ENCODE measurements around the gene HIF1A.
A peak's percentile ranks its signal among the peaks of the same experiment; 100 is the strongest.
"Not testable (repeated sequence)": the region's sequence is repeated elsewhere in the genome, so short reads cannot be mapped to it uniquely, and the experiment has no call there.

The HIF1A gene

DNA sequence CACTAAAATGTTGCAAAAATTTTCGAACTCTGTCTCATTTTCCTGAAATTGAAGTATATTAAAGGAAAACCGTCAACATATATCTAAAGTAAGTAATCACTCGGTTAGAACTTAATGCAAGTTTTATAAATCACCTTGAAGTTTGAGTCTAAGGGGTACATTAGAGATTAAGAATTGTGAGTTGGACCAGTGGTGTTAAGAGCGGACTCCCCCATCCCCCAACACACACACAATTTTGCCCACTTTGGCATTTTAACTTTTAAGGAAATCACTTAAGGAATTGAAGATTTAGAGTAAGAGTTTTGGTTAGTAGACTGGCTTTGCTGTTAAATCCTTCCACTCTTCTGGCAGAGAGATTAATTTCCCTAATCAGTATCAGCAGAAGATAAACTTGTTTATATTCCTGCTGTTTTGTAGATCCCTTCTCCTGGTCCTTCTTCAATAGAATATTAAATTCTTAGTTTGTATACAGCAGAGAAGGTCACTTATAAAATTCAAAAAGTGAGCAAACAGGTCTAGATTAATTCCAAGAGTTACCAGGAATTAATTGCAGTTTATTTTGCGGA is 1.5 kb downstream of the HIF1A start:
- Histone ChIP-seq H3K36me3 (ENCODE audit: control insufficient read depth, insufficient read depth, low read length) (no peaks in the 10 kb centered on the region; the same call in 1 of the 2 replicates), H3K27ac (ENCODE audit: low read depth, low read length) (peak overlapping the region; percentile 98), H3K9ac (ENCODE audit: low read depth, low read length) (peak overlapping the region; percentile 89), H3K9me3 (ENCODE audit: control insufficient read depth, insufficient read depth, low read length) (no peaks in the 10 kb centered on the region), H3K4me3 (ENCODE audit: low read depth, low read length) (peak overlapping the region; percentile 100), H3K27me3 (ENCODE audit: control insufficient read depth, insufficient read depth, low read length) (no peaks in the 10 kb centered on the region), H3K4me1 (ENCODE audit: control insufficient read depth, insufficient read depth, low read length) (peaks cover 37% of the 10 kb centered on the region)

GRCh38 chr14:61698206-61698980 is 3.1 kb downstream of the HIF1A start:
- no peaks in the 10 kb centered on the region for H3K9me3 ChIP-seq (ENCODE audit: control insufficient read depth, insufficient read depth, low read length)
- peak overlapping the region; percentile 89; the same call in 1 of the 2 replicates for H3K9ac ChIP-seq (ENCODE audit: low read depth, low read length)
- peaks cover 47% of the 10 kb centered on the region for H3K4me1 ChIP-seq (ENCODE audit: control insufficient read depth, insufficient read depth, low read length)
- no peaks in the 10 kb centered on the region; the same call in 1 of the 2 replicates for H3K36me3 ChIP-seq (ENCODE audit: control insufficient read depth, insufficient read depth, low read length)
- H3K4me3 ChIP-seq (ENCODE audit: low read depth, low read length), result peak overlapping the region; percentile 100
- H3K27ac ChIP-seq (ENCODE audit: low read depth, low read length), result no peak overlapping the region
- H3K27me3 ChIP-seq (ENCODE audit: control insufficient read depth, insufficient read depth, low read length), result no peaks in the 10 kb centered on the region

DNA sequence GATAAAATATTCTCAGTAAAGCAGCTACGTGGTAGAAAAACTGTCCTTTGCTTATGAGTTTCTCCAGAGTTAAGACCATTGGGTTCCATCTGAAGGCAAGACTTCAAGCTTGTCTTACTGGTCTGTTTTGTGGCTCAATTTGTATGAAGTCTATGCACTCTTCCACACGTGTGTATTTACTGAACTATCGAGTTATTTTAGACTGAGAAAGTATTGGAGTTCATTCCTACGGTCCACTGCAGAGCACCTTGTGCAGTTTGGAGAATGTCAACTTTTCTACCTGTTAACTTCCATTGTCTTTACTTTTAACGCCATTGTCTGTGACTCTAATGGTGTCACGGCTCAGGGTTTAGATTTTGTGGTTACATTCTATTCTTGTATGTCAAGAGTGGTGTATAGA is 3.7 kb downstream of the HIF1A start:
- Histone ChIP-seq H3K27me3 (ENCODE audit: control insufficient read depth, insufficient read depth, low read length) (no peaks in the 10 kb centered on the region), H3K9me3 (ENCODE audit: control insufficient read depth, insufficient read depth, low read length) (no peaks in the 10 kb centered on the region), H3K27ac (ENCODE audit: low read depth, low read length) (no peak overlapping the region), H3K36me3 (ENCODE audit: control insufficient read depth, insufficient read depth, low read length) (no peaks in the 10 kb centered on the region; the same call in 1 of the 2 replicates), H3K9ac (ENCODE audit: low read depth, low read length) (no peak overlapping the region), H3K4me1 (ENCODE audit: control insufficient read depth, insufficient read depth, low read length) (peaks cover 51% of the 10 kb centered on the region), H3K4me3 (ENCODE audit: low read depth, low read length) (peak overlapping the region; percentile 100)

GRCh38 chr14:61700104-61700886 is 5.0 kb downstream of the HIF1A start:
- Histone ChIP-seq H3K27ac (ENCODE audit: low read depth, low read length) (no peak overlapping the region), H3K9ac (ENCODE audit: low read depth, low read length) (no peak overlapping the region), H3K36me3 (ENCODE audit: control insufficient read depth, insufficient read depth, low read length) (no peaks in the 10 kb centered on the region; the same call in 1 of the 2 replicates), H3K9me3 (ENCODE audit: control insufficient read depth, insufficient read depth, low read length) (no peaks in the 10 kb centered on the region), H3K4me1 (ENCODE audit: control insufficient read depth, insufficient read depth, low read length) (peaks cover 52% of the 10 kb centered on the region), H3K4me3 (ENCODE audit: low read depth, low read length) (peak overlapping the region; percentile 100; the same call in 1 of the 2 replicates), H3K27me3 (ENCODE audit: control insufficient read depth, insufficient read depth, low read length) (no peaks in the 10 kb centered on the region)

DNA sequence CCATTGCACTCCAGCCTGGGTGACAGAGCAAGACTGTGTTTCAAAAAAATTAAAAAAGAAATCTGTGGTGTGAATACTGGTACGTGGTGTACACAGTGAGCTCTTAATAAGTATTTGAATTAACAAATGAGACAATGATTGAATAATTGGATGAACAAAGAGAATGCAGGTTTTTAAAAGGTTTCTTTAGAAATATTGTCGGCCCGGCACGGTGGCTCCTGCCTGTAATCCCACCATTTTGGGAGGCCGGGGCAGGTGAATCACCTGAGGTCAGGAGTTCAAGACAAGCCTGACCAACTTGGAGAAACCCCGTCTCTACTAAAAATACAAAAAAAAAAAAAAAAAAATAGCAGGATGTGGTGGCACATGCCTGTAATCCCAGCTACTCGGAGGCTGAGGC is 6.6 kb downstream of the HIF1A start:
- no peaks in the 10 kb centered on the region for H3K27me3 ChIP-seq (ENCODE audit: control insufficient read depth, insufficient read depth, low read length)
- H3K36me3 ChIP-seq (ENCODE audit: control insufficient read depth, insufficient read depth, low read length), result no peaks in the 10 kb centered on the region; the same call in 1 of the 2 replicates
- peaks cover 55% of the 10 kb centered on the region for H3K4me1 ChIP-seq (ENCODE audit: control insufficient read depth, insufficient read depth, low read length)
- H3K4me3 ChIP-seq (ENCODE audit: low read depth, low read length), result no peak overlapping the region
- H3K9ac ChIP-seq (ENCODE audit: low read depth, low read length), result no peak overlapping the region
- no peaks in the 10 kb centered on the region for H3K9me3 ChIP-seq (ENCODE audit: control insufficient read depth, insufficient read depth, low read length)
- H3K27ac ChIP-seq (ENCODE audit: low read depth, low read length), result no peak overlapping the region

DNA sequence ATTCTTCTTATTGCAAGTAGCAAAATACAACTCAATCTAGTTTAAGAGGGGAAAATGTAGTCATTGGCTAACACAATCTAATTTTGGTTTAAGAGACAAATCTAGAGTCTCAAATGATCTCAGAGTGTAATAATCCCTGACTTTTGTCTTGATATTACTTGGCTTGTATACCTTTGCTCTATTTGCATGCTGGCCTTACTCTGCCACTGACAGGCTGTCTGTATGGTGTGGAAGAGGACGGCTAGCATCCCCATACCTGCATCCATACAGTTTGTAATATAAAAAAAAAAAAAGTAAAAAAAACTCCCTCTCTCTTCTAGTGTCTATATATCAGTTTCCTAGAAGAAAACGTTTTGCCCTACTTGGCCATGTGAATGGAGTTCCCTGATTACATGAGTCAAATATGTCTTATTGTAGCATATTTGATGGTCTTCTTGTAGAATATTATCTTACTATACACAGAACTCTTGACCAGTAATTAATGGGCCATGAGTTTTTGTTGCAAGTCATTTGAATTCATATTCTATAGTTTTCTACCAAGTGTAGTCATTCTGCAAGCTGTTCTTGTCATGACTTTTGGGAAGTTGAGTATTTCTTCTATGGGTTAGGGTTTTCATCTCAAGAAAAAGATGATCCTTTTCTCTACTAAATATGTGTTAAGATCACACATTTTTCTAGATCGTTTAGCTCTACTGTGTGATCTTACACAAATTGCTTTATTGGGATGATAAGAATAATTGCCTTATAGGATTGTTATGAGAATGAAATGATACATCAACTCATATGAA is 8.2 kb downstream of the HIF1A start:
- no peaks in the 10 kb centered on the region for H3K27me3 ChIP-seq (ENCODE audit: control insufficient read depth, insufficient read depth, low read length)
- H3K4me1 ChIP-seq (ENCODE audit: control insufficient read depth, insufficient read depth, low read length), result peaks cover 47% of the 10 kb centered on the region
- peak overlapping the region; percentile 23 for H3K27ac ChIP-seq (ENCODE audit: low read depth, low read length)
- no peak overlapping the region for H3K4me3 ChIP-seq (ENCODE audit: low read depth, low read length)
- no peaks in the 10 kb centered on the region for H3K9me3 ChIP-seq (ENCODE audit: control insufficient read depth, insufficient read depth, low read length)
- H3K9ac ChIP-seq (ENCODE audit: low read depth, low read length), result no peak overlapping the region
- no peaks in the 10 kb centered on the region; the same call in 1 of the 2 replicates for H3K36me3 ChIP-seq (ENCODE audit: control insufficient read depth, insufficient read depth, low read length)

GRCh38 chr14:61704554-61704953 is 9.2 kb downstream of the HIF1A start:
- no peak overlapping the region for H3K27ac ChIP-seq (ENCODE audit: low read depth, low read length)
- H3K9me3 ChIP-seq (ENCODE audit: control insufficient read depth, insufficient read depth, low read length), result no peaks in the 10 kb centered on the region
- H3K9ac ChIP-seq (ENCODE audit: low read depth, low read length), result no peak overlapping the region
- no peak overlapping the region for H3K4me3 ChIP-seq (ENCODE audit: low read depth, low read length)
- H3K27me3 ChIP-seq (ENCODE audit: control insufficient read depth, insufficient read depth, low read length), result no peaks in the 10 kb centered on the region
- H3K36me3 ChIP-seq (ENCODE audit: control insufficient read depth, insufficient read depth, low read length), result no peaks in the 10 kb centered on the region; the same call in 1 of the 2 replicates
- peaks cover 38% of the 10 kb centered on the region for H3K4me1 ChIP-seq (ENCODE audit: control insufficient read depth, insufficient read depth, low read length)

DNA sequence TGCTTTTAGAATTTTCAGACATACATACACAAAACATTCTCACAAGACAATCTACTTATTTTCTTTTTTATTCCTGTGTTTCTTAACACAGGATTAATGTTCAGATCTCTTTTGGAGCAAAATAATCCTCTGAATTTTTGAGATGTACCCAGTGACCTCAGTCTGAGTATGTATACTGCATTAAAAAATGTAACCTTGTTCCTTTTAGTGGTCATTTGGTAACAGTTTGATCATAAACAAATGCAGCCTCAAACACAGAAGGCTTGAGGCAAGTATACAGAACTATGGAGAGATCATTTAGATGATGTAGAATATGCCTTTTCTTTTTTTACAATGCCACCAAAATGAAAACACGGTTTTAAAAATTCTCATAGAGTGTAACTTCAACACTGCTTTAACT is 9.7 kb downstream of the HIF1A start:
- no peak overlapping the region for H3K4me3 ChIP-seq (ENCODE audit: low read depth, low read length)

GRCh38 chr14:61706096-61706690 is 10.9 kb downstream of the HIF1A start:
- Histone ChIP-seq H3K9me3 (ENCODE audit: control insufficient read depth, insufficient read depth, low read length) (no peaks in the 10 kb centered on the region), H3K4me3 (ENCODE audit: low read depth, low read length) (no peak overlapping the region), H3K9ac (ENCODE audit: low read depth, low read length) (no peak overlapping the region), H3K36me3 (ENCODE audit: control insufficient read depth, insufficient read depth, low read length) (no peaks in the 10 kb centered on the region), H3K27ac (ENCODE audit: low read depth, low read length) (no peak overlapping the region), H3K4me1 (ENCODE audit: control insufficient read depth, insufficient read depth, low read length) (peaks cover 29% of the 10 kb centered on the region), H3K27me3 (ENCODE audit: control insufficient read depth, insufficient read depth, low read length) (no peaks in the 10 kb centered on the region)

More for the DNA sequence above, 9.7 kb downstream of the HIF1A start:
- peaks cover 37% of the 10 kb centered on the region for H3K4me1 ChIP-seq (ENCODE audit: control insufficient read depth, insufficient read depth, low read length)
- no peak overlapping the region for H3K27ac ChIP-seq (ENCODE audit: low read depth, low read length)
- H3K27me3 ChIP-seq (ENCODE audit: control insufficient read depth, insufficient read depth, low read length), result no peaks in the 10 kb centered on the region
- H3K9ac ChIP-seq (ENCODE audit: low read depth, low read length), result no peak overlapping the region
- no peaks in the 10 kb centered on the region for H3K9me3 ChIP-seq (ENCODE audit: control insufficient read depth, insufficient read depth, low read length)
- H3K36me3 ChIP-seq (ENCODE audit: control insufficient read depth, insufficient read depth, low read length), result no peaks in the 10 kb centered on the region; the same call in 1 of the 2 replicates

DNA sequence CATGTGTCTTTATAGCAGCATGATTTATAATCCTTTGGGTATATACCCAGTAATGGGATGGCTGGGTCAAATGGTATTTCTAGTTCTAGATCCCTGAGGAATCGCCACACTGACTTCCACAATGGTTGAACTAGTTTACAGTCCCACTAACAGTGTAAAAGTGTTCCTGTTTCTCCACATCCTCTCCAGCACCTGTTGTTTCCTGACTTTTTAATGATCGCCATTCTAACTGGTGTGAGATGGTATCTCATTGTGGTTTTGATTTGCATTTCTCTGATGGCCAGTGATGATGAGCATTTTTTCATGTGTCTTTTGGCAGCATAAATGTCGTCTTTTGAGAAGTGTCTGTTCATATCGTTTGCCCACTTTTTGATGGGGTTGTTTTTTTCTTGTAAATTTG is 12.5 kb downstream of the HIF1A start:
- H3K4me1 ChIP-seq (ENCODE audit: control insufficient read depth, insufficient read depth, low read length), result peaks cover 41% of the 10 kb centered on the region

More for the DNA sequence above, 12.5 kb downstream of the HIF1A start:
- not testable (repeated sequence) for H3K9ac ChIP-seq (ENCODE audit: low read depth, low read length); H3K27me3 ChIP-seq (ENCODE audit: control insufficient read depth, insufficient read depth, low read length); H3K36me3 ChIP-seq (ENCODE audit: control insufficient read depth, insufficient read depth, low read length); H3K4me3 ChIP-seq (ENCODE audit: low read depth, low read length); H3K27ac ChIP-seq (ENCODE audit: low read depth, low read length); H3K9me3 ChIP-seq (ENCODE audit: control insufficient read depth, insufficient read depth, low read length)
